ENCODE results near the gene F7.
"Not testable (repeated sequence)": the region's sequence is repeated elsewhere in the genome, so short reads cannot be mapped to it uniquely, and the experiment has no call there.

Gene F7

DNA sequence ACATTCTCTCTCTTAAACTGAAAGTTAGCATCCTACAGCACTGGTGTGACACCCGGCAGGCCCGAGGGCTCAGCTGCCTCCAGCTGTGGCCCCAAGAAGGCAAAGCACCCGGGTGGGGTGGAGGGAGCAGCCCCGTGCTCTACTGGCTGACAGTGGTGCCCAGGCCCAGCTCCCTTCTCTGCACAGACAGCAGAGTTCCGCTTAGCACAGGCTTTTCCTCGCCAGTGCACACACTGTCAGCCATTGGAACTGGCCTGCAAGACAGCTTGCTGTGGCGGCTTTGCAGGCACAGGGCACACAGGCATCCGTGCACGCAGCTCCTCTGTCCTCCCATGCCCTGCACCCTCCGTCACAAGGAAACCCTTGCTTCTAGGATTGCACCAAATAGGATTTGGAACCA is 3.3 kb upstream of the F7 start:
- not testable (repeated sequence) for DNase-seq (ENCODE audit: low spot score); FAIRE-seq

DNA sequence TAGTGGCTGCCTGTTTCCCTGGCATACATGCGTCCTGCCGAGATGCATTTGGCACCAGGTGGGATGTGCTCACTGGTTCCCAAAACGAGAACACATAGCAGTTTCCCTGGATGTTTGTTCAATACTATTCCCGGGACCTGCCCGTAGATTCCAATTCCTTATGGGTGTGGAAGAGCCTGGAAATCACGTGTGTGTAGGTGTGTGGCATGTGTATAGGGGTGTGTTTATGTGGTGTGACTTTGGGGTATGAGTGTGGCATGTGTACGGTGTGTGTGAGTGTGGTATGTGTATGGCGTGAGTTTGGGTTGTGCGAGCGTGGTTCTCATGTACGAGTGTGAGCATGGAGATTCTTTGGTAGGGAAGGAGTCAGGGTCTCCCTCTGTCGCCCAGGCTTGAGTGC is 2.9 kb upstream of the F7 start:
- no peak for FAIRE-seq
- no peak for DNase-seq (ENCODE audit: low spot score)

DNA sequence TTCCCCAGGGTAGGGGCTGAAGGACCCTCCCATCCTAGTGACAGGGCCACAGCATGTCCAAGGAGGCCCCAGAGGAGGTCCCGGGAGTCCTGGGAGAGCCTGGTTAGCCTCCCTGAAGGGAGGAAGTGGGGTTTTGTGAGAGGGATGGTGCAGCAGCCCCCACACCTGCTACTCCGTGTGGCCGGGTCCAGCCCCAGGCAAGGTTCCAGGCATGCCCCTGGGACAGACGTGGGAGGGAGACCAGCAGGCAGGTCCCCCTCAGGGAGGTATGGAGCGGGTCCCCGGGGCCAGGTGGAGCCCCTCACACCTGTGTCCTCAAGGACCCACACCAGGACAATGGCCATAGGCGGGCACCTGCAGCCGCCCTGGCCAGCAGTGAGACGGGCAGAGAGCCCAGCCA is 1.9 kb upstream of the F7 start:
- DNase-seq (ENCODE audit: low spot score) (no peak), FAIRE-seq (no peak)

GRCh38 chr13:113105921-113106452 is 396 bp downstream of the F7 start:
- no peak for FAIRE-seq

GRCh38 chr13:113106711-113107351 is 1.2 kb downstream of the F7 start:
- DNase-seq (ENCODE audit: low spot score) = no peak
- no peak for FAIRE-seq

More at GRCh38 chr13:113105921-113106452, 396 bp downstream of the F7 start:
- DNase-seq (ENCODE audit: low spot score) = no peak

- not testable (repeated sequence) for DNase-seq (ENCODE audit: low spot score); FAIRE-seq
Observed at GRCh38 chr13:113108521-113108920, 2.9 kb downstream of the F7 start.

- DNase-seq (ENCODE audit: low spot score) (no peak), FAIRE-seq (no peak)
Observed at GRCh38 chr13:113109151-113110047, 3.8 kb downstream of the F7 start.

- no peak for DNase-seq (ENCODE audit: low spot score)
Observed at GRCh38 chr13:113110048-113110851, 4.7 kb downstream of the F7 start.

DNA sequence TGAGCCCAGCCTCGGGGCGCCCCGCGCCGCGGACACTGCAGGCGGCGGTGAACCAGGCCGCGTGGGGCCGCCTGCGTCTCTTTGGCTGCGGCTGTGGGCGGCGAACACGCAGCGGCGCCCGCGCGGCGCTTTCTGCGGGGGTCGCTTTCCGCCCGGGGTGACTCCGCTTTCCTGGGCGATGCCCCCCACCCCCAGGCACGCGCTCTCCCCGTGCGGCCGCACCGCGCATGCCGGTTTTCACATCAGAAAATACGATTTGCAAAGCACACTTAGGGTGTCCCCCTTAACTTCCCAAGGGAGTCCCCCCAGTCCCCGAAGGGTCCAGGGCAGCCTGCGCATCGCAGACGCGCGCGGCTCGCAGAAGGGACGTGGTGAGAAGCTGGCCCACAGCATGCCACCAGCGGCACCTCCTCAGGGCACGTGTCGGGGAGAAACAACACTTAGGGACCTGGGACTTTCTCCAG is 5.3 kb downstream of the F7 start:
- FAIRE-seq = no peak

More at GRCh38 chr13:113110048-113110851, 4.7 kb downstream of the F7 start:
- no peak for FAIRE-seq

DNA sequence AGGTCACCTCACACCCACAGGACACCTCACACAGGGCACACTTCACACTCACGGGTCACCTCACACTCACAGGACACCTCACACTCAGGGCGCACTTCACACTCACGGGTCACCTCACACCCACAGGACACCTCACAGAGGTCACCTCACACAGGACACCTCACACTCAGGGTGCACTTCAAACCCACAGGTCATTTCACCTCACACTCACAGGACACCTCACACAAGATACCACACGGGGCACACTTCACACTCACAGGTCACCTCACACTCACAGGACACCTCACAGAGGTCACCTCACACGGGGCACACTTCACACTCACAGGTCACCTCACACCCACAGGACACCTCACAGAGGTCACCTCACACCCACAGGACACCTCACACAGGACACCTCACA is 6.2 kb downstream of the F7 start:
- FAIRE-seq; DNase-seq (ENCODE audit: low spot score): not testable (repeated sequence)

More for the DNA sequence above, 5.3 kb downstream of the F7 start:
- no peak for DNase-seq (ENCODE audit: low spot score)

GRCh38 chr13:113112475-113112874 is 6.9 kb downstream of the F7 start:
- not testable (repeated sequence) for DNase-seq (ENCODE audit: low spot score); FAIRE-seq

GRCh38 chr13:113112893-113113845 is 7.6 kb downstream of the F7 start:
- DNase-seq (ENCODE audit: low spot score) = no peak
- FAIRE-seq = no peak

GRCh38 chr13:113113846-113114271 is 8.3 kb downstream of the F7 start:
- DNase-seq (ENCODE audit: low spot score) (no peak), FAIRE-seq (no peak)

DNA sequence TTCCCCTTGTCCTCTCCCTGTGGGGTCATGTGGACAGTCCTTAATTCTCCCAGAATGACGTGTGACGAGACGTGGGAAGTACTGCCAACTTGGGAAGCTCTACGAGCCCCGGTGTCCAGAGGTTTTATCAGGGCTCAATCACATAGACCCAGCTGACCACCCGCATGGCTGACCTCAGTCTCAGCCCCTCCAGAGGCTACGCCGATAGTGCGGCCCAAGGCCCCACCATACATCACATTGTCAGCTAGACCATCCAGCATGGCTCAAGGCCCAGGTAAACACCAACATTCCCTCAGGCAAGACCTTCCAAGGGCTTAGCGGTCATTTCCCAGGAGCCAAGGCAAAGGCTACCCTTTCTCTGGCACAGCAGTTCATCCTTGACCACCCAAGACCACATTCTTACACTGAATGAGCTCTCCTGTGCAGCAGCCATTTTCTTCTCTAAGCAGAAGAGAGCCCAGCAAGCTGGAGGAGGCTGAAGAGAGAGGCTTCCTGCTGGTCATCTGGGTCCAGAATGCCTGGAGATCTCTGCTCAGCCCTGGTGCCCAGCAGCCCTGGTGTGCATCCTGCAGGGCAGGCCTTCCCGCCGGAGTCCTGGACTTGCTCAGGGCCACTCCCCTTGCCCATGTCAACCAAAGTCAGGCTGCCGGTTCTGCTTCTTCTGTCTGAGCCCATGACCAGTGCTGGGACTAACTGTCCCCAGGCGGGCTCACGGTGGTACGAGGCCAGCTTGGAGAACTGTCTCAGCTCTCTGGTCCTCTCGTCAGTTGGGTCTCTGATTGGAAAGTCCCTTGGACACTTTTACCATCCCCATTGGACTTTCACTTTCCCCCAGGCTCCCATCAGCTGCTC is 9.1 kb downstream of the F7 start:
- DNase-seq (ENCODE audit: low spot score) = no peak
- FAIRE-seq = no peak

DNA sequence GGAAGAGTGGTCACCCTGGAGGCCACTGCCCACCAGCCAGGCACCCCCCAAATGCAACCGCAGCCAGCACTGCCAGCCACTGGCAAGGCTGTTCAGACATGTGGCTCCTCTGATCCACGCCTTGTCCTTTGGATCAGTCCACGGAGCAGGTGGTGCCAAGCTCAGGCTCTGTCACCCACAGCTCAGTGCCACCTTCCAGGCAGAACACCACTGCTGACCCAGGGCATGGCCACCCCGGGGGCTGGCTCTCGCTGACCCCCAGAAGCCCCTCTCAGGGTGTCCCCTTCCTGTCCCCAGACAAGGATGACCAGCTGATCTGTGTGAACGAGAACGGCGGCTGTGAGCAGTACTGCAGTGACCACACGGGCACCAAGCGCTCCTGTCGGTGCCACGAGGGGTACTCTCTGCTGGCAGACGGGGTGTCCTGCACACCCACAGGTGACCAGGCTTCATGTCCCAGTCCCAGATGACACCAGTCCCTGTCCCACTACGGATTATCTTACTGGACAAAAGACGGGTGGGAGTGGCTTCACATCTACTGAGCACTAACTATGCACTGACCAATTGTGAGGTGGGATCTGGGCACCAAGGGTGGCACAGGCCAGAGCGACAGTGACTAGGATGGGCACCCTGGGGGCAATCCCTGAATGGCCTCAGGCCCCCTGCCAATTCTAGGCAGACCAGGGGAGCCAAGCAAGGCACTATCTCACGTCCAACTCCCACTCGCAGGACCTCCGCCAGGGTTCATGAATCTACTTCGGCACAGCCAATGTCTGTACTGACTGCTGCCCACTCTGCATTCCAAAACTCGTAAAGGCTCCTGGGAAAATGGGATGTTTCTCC is 10.0 kb downstream of the F7 start:
- FAIRE-seq = no peak
- no peak for DNase-seq (ENCODE audit: low spot score)

- DNase-seq (ENCODE audit: low spot score) (no peak), FAIRE-seq (no peak)
Observed at GRCh38 chr13:113116206-113116800, 10.7 kb downstream of the F7 start.

GRCh38 chr13:113116871-113117271 is 11.3 kb downstream of the F7 start:
- FAIRE-seq (no peak), DNase-seq (ENCODE audit: low spot score) (no peak)

- DNase-seq (ENCODE audit: low spot score) = no peak
- no peak for FAIRE-seq
Observed at GRCh38 chr13:113117335-113117872, 11.8 kb downstream of the F7 start.
